Right forelimb (tissue), 1 donor: Measurements from ENCODE around the gene RALGAPA2.

ENCODE experiments used
- DNase-seq: peaks from one replicate; pipeline ENCODE4 v3.0.0-alpha.2; 2018

The RALGAPA2 gene

DNA sequence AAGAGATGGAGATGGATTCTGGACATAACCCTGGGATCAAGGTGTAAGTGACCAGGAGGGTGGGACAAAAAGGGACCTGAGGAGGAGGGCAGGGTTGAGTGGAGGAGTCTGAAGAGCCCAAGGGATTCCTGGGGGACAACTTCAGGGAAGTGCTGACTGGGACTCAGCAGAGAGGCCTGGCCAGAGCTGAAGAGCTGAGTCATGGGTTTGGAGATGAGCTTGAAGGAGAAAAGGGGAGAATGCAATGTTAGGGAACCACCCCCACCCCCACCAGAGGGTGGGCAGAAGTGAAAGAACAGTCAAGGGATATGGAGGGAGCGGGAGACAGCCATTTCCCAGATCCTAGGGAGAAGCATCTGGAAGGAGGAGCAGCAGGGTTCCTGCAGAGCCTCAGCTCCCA is 289.3 kb downstream of the RALGAPA2 start:
- DNase-seq = no peak

DNA sequence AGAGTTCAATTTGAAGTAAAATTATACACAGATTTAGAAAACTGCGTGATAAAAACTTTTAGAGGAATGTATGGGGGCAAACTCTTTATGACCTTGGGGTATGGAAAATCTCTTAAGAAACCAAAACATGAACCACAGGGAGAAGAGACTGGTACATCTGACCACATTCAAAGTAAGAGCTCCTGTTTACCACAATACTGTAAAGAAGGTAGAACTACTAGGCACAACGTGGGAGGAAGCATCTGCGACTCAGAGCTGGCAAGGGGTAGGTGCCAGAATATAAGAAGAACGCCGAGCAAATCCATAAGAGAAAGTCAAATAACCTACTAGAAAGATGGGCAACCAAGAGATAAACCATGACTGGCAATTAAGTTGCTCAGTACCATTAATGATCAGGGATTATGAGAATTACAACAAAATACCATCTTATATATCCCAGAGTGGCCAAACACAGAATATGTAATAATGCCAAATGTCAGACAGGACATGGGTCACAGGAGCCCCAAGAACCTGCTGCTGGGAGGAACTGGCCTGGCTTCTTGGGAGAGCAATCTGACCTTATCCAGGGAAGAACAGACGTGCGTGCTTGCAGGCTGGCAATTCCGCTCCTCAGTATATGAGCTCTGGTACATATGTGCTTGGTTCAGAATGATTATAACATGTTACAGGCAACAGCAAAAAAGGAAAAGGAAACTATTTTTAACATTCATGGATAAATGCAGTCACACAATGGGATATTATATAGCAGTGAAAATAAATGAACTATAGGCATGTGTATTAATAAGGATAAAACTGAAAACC is 294.4 kb downstream of the RALGAPA2 start:
- no peak for DNase-seq

DNA sequence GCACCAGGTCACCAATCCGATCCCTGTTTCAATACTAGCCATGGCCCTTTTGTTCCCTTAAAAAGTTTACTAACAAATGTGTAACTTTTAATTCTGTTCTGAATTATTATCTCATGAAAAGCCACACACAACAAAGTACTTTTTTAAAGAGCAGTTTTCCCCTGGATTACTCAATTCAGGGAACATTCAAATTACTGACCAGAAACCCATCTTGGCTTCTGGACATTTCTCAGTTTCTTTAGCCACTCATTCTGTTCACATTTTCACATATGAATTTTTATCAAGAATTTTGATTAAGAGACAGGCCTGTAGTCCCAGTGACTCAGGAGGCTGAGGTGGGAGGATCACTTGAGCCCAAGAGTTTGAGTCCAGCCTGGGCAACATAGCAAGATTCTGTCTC is 297.1 kb downstream of the RALGAPA2 start:
- DNase-seq = no peak

DNA sequence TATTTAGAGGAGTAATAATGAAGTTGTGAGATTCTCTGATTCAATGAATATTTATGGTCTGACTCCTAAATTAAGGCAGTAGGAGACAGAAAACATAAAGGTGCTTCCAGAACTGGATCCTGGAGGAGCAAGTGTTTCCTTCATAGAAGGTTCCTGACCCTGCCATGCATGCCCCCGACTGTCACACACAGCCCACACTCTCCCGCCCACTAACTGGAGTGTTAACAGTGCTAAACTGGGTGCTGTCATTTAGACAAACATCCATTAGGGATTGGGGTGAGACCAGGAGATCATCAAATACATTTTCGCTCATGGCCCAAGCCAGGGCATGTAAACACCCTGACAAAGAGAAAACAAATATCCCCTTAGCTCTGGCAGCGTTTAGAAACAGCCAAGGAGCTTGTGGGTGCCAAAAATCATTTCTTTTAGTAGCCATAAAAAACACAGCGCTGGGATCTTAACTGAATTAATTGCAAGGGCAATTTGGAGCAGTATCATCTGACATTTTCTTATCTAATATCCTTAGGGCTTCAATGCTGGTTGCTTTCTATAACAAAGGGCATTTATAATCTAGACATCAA is 297.7 kb downstream of the RALGAPA2 start:
- DNase-seq = no peak

DNA sequence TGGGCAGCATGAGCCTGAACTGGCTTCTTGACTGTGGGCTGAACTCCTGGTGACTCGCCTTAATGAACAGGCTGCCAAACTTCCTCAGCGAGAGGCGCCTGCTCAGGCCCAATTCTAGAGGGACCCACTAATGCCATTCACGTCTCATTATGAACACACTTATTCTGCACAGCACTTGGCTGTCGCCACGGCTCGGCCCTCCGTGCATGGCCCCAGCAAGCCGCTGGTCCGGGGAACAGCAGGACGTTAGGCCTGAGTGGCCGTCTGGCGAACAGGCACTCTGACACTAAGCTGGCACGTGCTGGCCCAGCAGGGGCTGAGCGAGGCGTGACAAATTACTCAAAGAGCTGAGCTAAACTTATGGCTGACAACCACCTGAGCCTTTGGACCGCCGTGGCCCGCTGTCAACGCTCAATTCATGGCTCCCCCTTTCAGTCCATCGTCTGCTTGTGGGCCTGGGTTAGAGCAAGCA is 298.6 kb downstream of the RALGAPA2 start:
- DNase-seq = no peak

DNA sequence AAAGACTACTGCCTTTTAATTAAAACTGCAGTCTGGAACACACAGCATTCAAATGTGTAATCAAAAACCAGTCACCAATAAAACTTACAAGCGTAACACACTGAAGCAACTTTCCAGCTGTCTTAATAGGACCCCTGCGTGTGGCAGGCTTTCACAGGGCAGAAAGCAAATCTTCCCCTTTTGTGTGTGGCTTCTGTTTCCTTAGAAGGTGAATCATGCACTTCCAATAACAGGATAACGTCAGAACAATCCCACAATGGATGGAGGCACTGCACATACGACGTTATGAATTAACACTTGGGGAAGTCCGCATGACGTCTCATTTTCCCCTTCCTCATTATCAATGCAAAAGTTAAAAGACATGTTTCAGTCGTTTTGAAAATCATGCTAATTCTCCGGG is 299.7 kb downstream of the RALGAPA2 start:
- DNase-seq = no peak

DNA sequence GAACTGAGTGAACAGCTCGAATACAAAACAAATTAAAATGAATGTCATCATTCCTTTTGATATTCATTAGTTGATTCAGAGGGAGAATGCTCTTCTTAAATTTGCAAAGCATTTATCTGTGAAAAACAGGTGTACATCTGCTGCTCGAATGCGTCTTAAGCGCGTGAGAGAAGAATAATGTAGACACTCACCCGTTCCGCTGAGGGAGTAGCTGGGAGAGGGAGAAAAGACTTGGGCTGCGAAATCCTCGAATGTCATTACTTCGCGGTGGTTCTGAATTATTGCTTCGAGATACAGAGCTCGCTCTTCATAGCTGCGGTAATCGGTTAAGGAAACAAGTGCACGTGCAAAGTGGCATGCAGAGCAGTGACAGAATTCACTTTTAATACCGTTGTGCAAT is 300.6 kb downstream of the RALGAPA2 start:
- DNase-seq = no peak

DNA sequence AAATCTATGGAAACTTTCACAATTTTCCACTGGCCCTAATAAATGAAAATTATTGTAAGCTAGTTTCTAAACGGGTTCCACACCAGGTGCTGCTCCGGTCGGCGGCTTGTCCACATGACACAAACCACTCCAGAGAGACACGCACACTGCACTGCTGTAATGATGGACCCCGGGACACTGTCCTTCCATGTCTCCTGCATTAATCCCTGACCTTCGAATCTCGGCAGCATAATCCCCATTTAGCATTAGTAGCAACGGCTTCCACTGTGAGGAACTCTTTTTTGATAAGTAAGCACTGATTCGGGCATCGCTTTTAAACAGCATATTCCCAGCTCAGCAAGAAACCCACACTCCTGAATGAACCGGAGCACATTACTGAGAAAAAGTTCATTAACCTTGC is 301.0 kb downstream of the RALGAPA2 start:
- DNase-seq = no peak

DNA sequence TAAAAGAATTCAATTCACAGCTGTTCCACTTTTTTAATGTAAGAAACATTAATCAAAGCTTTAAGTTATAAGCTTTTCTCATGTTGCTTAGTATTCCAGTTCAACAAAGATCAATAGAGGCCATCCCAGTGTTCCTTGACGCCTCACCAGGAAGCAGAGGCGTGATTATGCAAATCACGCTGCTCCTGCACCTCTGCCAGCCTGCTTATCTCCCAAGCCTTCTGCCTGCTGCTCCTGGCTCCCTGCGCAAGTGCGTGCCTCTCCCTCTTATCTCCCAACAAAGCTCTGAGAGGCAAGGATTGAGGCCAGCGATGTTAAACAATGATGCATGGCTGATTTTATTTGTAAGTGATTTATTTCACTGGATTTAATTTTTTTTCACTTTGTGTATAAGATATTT is 301.8 kb downstream of the RALGAPA2 start:
- DNase-seq = no peak

DNA sequence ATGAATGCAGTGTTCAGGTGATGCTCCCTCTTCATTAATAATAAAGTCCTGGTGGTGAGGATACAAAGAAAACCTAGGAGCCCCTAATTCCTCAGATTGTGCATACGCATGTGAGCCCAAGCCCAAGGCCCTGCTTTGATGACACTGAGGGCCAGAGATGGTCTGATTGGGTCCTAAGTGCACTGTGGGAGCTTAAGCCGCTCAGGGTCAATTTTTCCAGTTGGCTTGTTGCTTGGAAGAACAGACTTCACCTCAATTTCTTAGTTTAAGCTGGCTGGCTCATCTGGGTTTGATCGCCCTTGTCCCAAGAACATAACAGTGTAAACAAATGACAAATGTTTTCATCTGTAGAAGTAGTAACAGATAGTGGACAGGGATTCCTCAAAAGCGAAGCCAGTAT is 303.1 kb downstream of the RALGAPA2 start:
- DNase-seq = no peak

DNA sequence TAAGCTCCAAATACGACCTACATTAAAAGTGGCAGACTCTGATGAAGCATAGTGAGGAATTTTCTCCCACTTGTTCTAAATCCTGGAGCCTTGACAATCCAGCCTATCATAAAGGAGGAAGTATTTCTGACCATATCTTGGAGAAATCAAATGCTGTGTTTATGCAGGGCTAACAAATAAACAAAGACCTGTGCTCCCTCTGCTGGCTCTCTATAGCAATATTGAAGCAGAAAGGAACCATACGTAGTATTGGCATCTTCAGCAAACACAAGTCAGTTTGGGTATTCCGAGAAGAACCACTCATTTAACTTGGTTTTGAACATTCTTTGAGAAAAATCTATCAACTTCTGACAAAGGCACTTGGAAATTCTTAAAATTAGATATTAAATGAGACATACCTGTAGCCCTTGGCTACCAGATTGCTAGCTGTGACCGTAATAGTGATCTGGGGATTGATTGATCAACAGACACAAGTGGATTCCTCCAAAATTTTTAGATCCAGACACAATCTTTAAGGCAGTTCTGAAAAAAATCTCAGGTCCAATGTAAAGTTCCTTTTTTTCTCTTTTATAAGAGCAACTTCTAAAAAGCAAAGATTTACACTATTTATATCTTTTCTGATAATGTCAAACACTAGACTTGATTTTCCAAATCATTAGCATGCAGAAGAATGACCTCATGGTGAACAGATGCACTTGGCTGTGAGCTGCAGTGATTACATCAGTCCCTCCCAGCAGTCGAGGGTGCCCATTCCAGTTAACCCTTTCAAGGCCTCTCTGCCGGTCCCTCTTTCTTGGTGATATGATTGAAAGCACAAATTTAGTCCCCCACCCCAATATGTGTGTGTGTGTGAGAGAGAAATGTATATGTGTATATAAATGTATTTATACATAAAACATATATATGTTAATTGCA is 304.3 kb downstream of the RALGAPA2 start:
- DNase-seq = no peak

DNA sequence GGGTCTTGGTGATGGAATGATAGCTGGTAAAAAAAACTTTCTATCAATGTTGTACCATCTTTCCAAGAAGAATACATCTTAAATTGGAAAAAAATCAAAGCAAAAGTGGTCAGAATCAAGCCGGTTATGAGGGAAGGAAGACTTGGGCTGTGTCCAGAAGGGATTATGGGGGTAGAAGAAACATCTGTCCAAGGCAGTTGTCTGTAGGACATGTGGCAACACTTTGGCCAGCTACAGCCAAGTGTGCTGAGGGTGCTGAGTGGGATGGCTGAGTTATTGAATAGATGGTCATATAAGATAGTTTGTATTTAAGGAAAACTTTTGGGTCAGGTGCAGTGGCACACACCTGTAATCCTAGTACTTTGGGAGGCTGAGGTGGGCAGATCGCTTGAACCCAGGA is 306.1 kb downstream of the RALGAPA2 start:
- DNase-seq = no peak

DNA sequence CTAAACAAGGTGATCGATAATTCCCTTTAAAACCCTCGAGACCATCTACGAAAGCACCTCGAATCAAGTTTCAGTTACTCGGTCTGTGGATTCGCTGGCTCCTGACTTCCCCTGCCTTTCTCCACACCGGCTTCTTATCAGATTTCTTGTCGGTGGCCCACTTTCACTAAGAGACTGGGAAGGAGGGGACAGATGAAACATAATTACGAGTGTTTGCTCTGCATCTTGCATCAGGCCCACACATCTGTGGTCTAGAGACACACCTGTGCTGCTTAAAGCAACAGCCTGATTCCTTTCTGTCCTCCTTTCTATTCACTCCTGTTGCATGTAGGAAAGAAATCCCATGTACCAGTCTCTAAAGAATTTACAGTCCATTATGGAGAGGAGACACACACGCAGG is 306.8 kb downstream of the RALGAPA2 start:
- no peak for DNase-seq

DNA sequence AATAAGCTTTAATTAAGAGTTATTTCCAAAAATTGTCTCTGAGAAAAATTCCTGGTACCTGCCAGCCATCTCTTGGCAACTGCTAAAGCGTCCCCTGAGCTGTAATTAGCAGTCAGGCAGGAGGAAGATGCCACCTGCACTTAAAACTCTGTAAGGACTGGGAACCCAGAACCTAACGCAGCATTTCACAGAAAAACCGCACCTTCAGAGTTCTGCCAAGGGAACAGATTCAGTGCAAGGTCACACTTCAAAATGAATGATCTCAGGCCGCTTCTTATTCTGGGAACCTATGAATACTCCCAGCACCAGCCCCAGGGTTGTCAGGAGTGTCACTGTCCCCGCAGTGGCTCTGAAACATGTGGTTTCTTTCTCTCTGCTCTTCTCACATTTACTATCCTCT is 307.8 kb downstream of the RALGAPA2 start:
- no peak for DNase-seq

DNA sequence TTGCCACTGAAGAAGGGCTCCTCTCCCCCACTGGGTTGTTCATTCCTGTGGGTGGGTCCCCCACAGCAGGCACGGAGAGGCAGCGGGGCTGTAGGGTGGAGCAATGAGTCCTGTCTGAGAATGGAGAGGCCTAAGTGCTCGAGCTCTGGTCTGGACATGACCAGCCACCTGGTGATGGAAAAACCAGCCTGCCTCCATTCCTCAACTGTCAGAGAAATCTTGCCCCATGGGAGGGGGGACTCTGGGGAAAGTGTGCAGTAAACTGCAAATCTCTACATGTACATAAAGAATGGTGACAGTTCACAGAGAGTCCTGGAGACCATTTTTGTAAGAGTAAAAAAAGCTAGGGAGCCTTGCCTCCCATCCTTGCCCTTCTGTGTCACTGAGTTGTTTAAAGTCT is 310.5 kb downstream of the RALGAPA2 start:
- no peak for DNase-seq

DNA sequence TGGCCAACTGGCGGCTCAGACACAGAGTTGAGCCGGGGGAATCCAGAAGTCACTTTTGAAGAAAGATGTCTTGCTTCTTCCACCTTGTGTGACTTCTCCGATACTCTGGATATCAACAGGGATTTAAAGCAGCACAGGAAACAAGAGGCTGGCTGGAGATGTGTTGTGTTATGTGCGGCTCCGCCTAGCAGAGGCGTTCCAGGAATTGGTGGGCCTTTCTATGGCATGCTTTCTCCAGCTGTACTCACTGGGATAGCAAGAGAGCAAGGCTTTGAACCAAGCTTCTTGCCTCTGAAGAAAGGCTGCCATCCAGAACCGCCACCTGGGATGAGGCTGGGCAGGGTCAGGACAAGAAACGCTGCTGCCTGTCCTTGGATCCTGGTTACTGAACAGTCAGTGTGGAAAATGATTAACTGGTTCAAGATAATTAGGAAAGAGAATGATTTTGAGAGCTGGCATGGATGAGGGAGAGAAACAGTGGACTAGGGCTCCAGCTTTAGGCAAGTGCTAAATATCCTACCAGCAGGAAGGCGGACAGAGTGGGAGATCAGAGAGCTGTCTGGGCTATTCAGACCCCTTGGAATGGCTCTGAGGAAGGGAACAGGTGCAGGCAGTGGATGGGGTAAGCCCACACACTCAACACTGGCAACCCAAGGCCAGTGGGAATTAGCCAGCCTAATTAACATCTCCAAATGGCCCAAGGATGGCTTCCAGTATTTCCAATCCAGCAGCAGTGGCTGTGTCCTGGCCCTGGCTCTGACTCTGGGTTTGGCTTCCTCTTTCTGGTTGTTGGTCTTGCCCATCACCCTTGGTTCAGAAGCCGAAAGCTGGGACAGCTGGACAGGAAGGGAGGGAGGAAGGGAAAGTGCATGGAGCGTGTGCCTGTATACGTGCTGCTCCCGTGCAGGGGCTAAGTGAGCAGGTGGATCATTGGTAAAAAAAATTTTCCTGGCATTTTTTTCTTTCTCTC is 312.6 kb downstream of the RALGAPA2 start:
- no peak for DNase-seq

DNA sequence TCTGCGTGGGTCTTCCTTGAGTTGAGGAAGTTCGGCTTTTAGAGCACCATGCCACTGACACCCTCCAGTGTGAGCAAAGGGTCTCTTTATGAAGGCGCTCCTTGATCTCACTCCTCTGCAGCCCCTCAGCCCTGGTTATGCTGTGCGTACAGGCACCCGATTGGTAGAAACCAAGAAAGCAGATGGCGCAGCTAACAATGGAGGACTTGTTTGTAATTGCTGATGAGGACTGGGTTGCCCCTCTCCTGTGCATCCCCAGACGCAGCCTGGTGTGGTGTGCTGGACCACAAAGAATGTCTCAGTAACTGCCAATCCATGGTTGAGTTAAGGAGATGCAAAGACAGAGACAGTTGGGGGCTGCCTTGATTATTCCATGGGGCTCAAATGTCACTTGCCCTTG is 314.3 kb downstream of the RALGAPA2 start:
- DNase-seq = no peak

DNA sequence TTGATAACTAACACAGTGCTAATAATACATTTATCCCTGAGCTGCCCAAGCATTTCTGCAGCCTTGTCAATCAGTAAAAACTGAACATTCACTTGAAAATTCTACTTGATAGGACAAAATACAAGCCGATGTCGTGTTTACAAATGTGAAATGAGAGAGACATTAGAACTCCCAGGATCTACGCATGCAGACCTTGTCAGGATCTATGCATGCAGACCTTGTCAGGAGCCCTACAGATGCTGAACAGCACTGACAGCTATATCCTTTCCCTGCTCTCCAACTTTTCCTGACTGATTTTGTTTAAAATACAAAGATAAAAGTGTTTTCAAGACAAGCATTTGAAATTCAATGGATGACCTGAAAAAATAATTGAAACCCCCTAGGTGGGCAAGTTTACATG is 315.6 kb downstream of the RALGAPA2 start:
- DNase-seq = no peak

DNA sequence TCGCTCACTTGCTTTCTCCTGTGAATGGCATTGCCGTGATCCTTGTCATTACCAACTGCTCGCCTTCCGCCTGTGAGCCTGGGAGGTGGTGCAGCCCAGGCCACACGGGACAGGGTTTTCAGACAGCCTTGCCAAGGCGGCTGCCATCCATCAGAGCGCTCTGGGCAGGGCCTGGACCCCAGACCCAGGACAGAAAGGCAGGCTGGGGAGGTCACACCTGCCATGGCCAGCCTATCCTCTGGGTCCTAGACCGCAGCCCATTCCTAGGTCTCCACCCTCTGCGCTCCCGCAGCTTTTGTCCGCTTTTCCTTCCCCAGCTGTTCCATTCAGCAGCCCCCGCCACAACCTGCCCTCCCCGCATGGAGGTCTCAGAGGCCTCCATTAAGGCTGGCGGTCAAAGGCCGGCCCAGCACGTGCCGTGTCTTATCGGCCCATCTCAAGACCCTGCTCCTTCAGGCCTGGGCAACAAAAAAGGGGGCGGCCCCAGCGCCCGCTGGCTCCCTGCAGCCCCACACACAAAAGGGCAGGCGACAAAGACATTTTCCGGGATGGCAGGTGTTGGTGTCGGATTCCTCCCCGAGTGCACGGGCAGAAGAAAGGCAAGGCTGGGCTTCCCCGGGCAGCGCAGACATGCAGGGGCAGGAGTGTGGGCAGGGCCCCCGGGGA is 316.4 kb downstream of the RALGAPA2 start:
- no peak for DNase-seq

DNA sequence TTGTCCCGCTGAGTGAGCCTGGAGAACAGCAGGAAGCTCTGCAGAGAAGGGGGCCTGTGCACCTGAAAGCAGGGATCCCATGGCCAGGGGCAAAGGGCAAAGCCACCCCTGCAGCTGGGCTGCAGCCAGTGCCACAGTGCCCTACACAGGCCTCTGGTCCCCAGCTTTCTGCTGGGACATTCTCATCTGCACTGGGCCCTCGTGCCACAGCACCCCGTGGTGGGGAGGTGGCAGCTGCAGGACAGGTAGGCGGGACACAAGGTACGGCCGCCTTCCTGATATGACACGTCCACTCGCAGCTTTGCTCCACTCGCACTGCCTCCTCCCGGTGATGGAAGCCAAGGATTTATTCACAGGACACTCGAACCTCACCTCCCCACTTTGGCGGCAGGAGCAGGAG is 317.4 kb downstream of the RALGAPA2 start:
- DNase-seq = no peak

DNA sequence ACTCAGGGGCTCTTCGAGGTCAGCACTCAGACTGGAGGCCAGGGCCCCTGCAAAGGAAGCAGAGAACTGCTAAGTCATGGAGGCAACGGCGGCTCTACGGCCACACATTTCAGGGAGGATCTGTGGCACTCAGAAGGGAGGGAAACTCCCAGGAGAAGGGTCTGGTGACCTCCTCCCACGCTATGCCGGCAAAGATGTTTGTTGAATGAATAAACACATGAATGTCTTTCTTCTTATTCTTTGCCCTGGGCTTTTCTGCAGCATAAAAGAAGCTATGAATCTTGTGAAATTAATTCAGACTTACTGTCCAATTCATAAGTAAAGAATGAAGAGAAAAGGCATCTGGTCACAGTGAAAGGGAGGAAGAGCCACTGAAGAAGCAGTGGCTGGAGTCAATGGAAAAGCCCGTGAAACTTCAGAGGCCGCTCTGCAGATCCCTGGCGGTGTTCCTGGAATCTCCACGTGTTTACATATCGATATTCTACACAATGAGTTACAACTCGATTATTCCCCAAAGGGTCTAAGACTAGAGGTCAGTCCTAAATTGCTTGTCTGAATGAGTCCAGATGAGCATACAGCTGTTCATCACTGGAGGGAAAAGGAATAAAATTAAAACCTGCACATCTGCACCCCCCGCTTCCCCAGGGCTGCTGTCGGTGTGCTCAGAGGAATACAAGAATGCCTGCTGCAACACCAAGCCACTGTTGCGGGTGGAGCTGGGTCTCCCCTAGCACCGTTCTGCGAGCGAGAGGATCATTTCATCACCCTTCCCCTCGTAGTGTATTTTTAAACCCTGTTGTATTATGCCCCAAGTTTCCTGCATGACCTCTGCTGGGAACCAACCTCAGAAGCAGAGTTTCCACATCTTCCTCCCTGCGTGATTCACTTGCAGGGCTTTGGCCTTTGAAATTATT is 319.0 kb downstream of the RALGAPA2 start:
- no peak for DNase-seq
